HUES48 (cell line): ENCODE results near the gene DMKN.

ENCODE experiments used
- H3K27ac ChIP-seq: one replicate; pipeline ENCODE4 v1.7.0; 2013; ENCODE audit warnings: low read depth, low read length, inconsistent platforms
- H3K27me3 ChIP-seq: 2 replicates; pipeline ENCODE4 v1.6.1; 2013; ENCODE audit warnings: mild to moderate bottlenecking, low read length; ENCODE audit not compliant: control insufficient read depth, insufficient read depth
- H3K36me3 ChIP-seq: 2 replicates; pipeline ENCODE4 v1.6.1; 2013; ENCODE audit warnings: low read length; ENCODE audit not compliant: control insufficient read depth, insufficient read depth
- H3K4me1 ChIP-seq: 2 replicates; pipeline ENCODE4 v1.6.1; 2013; ENCODE audit warnings: mild to moderate bottlenecking, low read length; ENCODE audit not compliant: control insufficient read depth, insufficient read depth
- H3K4me3 ChIP-seq: 2 replicates; pipeline ENCODE4 v1.5.1; 2013; ENCODE audit warnings: mild to moderate bottlenecking, low read depth, low read length
- H3K9ac ChIP-seq: 2 replicates; pipeline ENCODE4 v1.6.1; 2013; ENCODE audit warnings: mild to moderate bottlenecking, low read depth, low read length, moderate library complexity
- H3K9me3 ChIP-seq: 2 replicates; pipeline ENCODE4 v1.6.1; 2013; ENCODE audit warnings: low read length; ENCODE audit not compliant: control insufficient read depth, insufficient read depth

DMKN gene

GRCh38 chr19:35513628-35514281 lies at the start of gene DMKN:
DMKN (minus strand) TSS chr19:35513649; CDS start chr19:35513475, 174 bp downstream.
- Histone ChIP-seq H3K9ac (no peak within 1 kb of the TSS), H3K36me3 (no peaks in the 10 kb centered on the region), H3K9me3 (no peaks in the 10 kb centered on the region), H3K4me1 (peaks cover 19% of the 10 kb centered on the region), H3K27me3 (peaks cover 6% of the 10 kb centered on the region; the same call in 1 of the 2 replicates), H3K27ac (no peak within 1 kb of the TSS), H3K4me3 (peak within 1 kb of the TSS; percentile 42)

- no peak overlapping the region for H3K9ac ChIP-seq
- H3K36me3 ChIP-seq: no peaks in the 10 kb centered on the region
- H3K27ac ChIP-seq: no peak overlapping the region
- H3K9me3 ChIP-seq: no peaks in the 10 kb centered on the region
- H3K4me1 ChIP-seq: no peaks in the 10 kb centered on the region
- H3K27me3 ChIP-seq: peaks cover 24% of the 10 kb centered on the region
- no peak overlapping the region for H3K4me3 ChIP-seq
Measured at GRCh38 chr19:35562776-35563175, 49.3 kb upstream of the DMKN start.

GRCh38 chr19:35562336-35562735 lies 48.9 kb upstream of the DMKN start:
- H3K36me3 ChIP-seq: no peaks in the 10 kb centered on the region
- H3K27me3 ChIP-seq: peaks cover 24% of the 10 kb centered on the region
- no peak overlapping the region for H3K4me3 ChIP-seq
- H3K9ac ChIP-seq: no peak overlapping the region
- no peaks in the 10 kb centered on the region for H3K4me1 ChIP-seq
- no peaks in the 10 kb centered on the region for H3K9me3 ChIP-seq
- no peak overlapping the region for H3K27ac ChIP-seq

GRCh38 chr19:35561436-35561835 lies 48.0 kb upstream of the DMKN start:
- Histone ChIP-seq H3K4me1 (no peaks in the 10 kb centered on the region), H3K27me3 (peaks cover 31% of the 10 kb centered on the region), H3K4me3 (no peak overlapping the region), H3K9me3 (no peaks in the 10 kb centered on the region), H3K36me3 (no peaks in the 10 kb centered on the region), H3K9ac (no peak overlapping the region), H3K27ac (no peak overlapping the region)

- no peaks in the 10 kb centered on the region for H3K4me1 ChIP-seq
- H3K4me3 ChIP-seq: no peak overlapping the region
- H3K9ac ChIP-seq: no peak overlapping the region
- no peak overlapping the region for H3K27ac ChIP-seq
- H3K36me3 ChIP-seq: no peaks in the 10 kb centered on the region
- H3K27me3 ChIP-seq: peaks cover 37% of the 10 kb centered on the region
- H3K9me3 ChIP-seq: no peaks in the 10 kb centered on the region
Measured at GRCh38 chr19:35560677-35561076, 47.2 kb upstream of the DMKN start.

GRCh38 chr19:35560271-35560670 lies 46.8 kb upstream of the DMKN start:
- Histone ChIP-seq H3K9me3 (no peaks in the 10 kb centered on the region), H3K27me3 (peaks cover 37% of the 10 kb centered on the region), H3K27ac (no peak overlapping the region), H3K9ac (no peak overlapping the region), H3K4me1 (no peaks in the 10 kb centered on the region), H3K4me3 (no peak overlapping the region), H3K36me3 (no peaks in the 10 kb centered on the region)

- Histone ChIP-seq H3K36me3 (no peaks in the 10 kb centered on the region), H3K4me3 (no peak overlapping the region), H3K27ac (no peak overlapping the region), H3K27me3 (peaks cover 37% of the 10 kb centered on the region), H3K9me3 (no peaks in the 10 kb centered on the region), H3K9ac (no peak overlapping the region), H3K4me1 (no peaks in the 10 kb centered on the region)
Measured at GRCh38 chr19:35559781-35560180, 46.3 kb upstream of the DMKN start.

- H3K36me3 ChIP-seq: no peaks in the 10 kb centered on the region
- H3K4me3 ChIP-seq: no peak overlapping the region
- H3K27ac ChIP-seq: no peak overlapping the region
- no peaks in the 10 kb centered on the region for H3K4me1 ChIP-seq
- H3K9ac ChIP-seq: no peak overlapping the region
- no peaks in the 10 kb centered on the region for H3K9me3 ChIP-seq
- peaks cover 37% of the 10 kb centered on the region for H3K27me3 ChIP-seq
Measured at GRCh38 chr19:35559281-35559659, 45.8 kb upstream of the DMKN start.

GRCh38 chr19:35558400-35559280 lies 45.2 kb upstream of the DMKN start:
- no peaks in the 10 kb centered on the region for H3K9me3 ChIP-seq
- H3K36me3 ChIP-seq: no peaks in the 10 kb centered on the region
- H3K27ac ChIP-seq: no peak overlapping the region
- H3K4me3 ChIP-seq: peak overlapping the region; percentile 80
- no peaks in the 10 kb centered on the region for H3K4me1 ChIP-seq
- H3K9ac ChIP-seq: no peak overlapping the region
- peaks cover 37% of the 10 kb centered on the region for H3K27me3 ChIP-seq

- H3K4me1 ChIP-seq: no peaks in the 10 kb centered on the region
- H3K27ac ChIP-seq: no peak overlapping the region
- no peak overlapping the region for H3K9ac ChIP-seq
- H3K36me3 ChIP-seq: no peaks in the 10 kb centered on the region
- peaks cover 37% of the 10 kb centered on the region for H3K27me3 ChIP-seq
- H3K9me3 ChIP-seq: no peaks in the 10 kb centered on the region
- H3K4me3 ChIP-seq: peak overlapping the region; percentile 80
Measured at GRCh38 chr19:35557539-35558399, 44.3 kb upstream of the DMKN start.
